HTERT RPE-1 (cell line): Measurements from ENCODE around the gene PAX8.

Source experiments
- in situ Hi-C: fragments of 300-500 bp; cut with MboI; formaldehyde crosslinking; loops from 4 replicates; pipeline ENCODE4 v1.14.3; 2020; ENCODE audit warnings: low sequenced_read_pairs

The PAX8 gene

DNA sequence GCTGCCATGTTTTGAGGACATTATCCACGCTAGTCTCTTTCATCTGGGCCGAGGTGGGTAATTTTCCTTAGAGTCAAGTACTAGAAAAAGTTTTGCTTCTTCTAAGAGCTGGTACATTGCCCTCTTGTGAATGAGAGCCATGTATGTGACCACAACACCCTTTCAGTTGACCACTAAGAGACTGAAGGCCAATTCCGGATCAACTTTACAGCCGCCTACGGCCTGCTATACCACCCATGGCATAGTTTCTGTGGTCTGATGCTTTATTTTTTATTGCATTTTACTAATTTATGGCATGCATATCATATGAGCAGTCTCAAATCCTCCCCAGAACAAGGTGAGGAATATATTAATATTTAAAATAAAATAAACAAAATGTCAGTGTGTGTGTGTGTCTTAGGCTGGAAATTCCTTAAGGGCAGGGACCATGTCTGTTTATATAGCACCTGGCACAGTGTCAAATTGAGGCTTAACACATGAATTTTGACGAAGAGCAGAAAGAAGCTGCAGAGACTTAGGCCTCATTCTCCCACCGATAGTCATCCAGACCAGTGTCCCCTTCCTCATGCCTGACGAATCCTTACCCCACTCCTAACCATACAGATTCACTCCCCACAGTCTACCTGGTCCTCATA, 69.6 kb downstream of the PAX8 start:
- in situ Hi-C loops, result no loop called here

DNA sequence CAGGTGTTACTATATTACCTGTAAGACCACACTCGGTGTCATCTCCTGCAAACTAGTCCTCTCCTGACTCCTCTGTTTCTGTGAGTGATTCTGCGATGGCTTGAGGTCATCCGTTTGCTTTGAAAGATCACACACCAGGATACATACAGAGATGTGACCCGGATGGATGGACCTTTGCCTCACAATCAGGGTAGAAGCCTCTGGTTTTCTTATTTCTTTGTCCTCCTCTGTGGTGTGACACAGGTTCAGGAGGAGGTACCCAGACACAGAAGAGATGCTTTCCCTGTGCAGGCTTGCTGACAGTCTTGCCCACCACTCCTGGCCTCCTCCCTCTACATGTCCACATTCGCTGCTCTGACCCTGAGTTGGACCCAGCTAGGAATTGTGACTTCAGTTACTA, 70.3 kb downstream of the PAX8 start:
- in situ Hi-C loops, result no loop called here

GRCh38 chr2:113207021-113207420, 71.7 kb downstream of the PAX8 start:
- in situ Hi-C loops, result no loop called here

GRCh38 chr2:113206251-113206650, 72.5 kb downstream of the PAX8 start:
- in situ Hi-C loops, result no loop called here

GRCh38 chr2:113203901-113204519, 74.7 kb downstream of the PAX8 start:
- in situ Hi-C loops, result no loop called here

DNA sequence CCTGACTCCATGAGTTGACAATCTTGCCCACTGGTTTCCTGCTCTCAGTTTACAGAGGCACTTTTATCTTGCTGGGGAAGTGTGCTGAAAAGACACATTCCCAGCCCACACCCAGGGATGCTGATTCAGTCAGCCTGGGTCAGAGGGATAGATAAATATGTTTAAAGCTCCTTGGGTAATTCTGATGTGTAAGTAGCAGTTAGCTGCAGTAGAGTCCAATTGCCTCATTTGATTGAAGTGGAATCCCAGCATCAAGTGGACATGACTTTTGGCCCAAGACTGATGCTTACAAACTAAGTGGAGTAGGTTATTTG, 75.5 kb downstream of the PAX8 start:
- in situ Hi-C loops, result no loop called here

DNA sequence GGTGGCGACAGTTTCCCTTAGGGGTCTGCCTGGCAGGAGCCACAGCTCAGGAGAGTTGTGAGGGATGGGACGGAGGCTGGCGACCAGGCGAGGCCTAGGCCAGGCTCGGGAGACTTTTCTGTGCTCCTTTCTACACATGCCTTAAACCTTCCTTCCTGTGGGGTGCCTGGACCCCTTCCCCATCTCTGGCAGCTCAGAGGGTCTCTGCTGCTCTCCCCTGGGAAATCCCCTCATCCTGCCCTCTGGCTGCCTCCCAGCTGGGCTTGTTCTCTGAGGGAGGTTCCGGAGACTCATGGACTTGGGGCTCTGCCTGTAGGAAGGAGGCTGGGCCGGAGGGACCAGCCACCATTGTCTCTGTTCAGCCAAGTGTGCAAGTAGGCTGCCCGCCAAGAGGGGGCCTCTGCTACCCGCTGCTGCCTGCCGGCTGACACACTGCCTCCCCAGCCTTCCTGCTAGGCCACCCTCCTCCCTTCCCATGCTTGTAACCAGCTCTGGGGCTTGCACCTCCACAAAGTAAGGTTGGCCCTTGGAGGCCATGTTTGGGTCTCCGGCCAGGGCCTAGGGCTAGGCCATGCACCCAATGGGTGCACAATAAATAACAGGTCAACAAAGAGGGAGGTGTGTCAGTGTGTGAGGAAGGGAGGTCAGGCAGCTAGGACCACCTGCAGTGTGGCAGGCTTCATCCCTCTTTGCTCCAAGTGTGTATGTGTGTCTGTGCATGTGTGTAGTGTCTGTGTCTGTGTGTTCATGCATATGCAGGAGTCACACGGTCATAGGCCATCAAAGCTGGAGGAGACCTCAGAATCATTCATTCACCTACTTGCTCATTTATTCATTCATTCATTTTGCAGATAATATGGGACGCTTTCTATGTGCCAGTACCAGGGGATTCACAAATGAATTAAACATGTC, 76.2 kb downstream of the PAX8 start:
- in situ Hi-C loops, result no loop called here

DNA sequence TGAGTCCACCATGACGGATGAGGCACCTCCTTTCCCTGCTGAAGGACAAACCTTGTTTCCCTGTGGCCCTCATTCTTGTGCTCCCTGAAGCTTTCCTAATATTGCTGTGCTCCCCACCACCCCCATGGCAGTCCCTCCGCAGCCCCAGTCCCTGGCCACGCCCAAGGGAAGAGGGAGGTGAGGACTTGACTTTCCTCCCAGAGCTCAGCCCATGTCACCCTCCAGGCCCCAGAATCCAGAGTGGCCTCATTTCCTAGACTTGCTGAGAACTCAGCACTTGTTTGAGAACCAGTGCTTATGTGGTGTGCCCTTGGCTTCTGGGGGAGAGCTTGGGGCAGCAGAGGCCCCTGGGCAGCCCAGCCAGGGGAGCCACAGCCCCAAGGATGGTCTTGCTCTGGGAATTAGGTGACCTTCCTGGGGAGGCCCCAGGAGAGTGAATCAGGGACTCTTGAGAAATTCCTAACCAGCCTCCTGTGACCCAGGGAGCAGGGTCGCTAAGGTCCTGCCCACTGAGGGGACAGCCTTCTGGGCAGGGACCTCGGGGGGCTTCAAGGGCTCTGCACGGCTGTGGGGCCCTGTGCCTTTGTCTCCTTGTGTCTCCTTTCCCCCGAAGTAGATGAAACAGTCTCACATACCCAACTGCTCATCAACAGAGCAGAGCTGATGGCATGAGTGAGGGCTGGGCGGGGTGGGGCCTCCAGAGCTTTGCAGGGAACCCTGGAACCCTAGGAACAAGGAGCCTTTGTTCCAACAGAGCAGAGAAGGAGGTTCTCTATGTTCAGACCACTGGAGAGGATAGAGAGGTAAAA, 77.0 kb downstream of the PAX8 start:
- in situ Hi-C loops, result no loop called here

- in situ Hi-C loops, result no loop called here
Observed at GRCh38 chr2:113200736-113201490, 77.8 kb downstream of the PAX8 start.

DNA sequence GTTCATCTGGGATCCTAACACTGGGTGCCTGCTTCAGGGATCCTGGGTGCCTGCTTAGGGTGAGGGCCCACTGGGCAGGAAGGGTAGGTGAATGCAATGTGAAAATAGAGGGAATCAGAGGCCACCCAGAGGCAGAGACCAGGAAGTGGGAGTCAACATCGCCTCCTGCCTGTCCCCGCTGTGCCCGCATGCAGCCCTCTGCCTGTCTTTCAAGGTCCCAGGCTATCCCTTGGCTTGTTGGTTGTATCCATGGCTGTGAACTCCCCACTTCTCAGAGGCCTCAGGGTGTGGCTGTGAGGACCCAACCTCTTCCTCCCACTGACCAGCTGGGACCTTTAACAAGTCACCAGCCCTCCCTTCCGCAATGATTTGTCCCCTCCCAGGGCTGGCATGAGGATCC, 78.5 kb downstream of the PAX8 start:
- in situ Hi-C loops, result no loop called here

DNA sequence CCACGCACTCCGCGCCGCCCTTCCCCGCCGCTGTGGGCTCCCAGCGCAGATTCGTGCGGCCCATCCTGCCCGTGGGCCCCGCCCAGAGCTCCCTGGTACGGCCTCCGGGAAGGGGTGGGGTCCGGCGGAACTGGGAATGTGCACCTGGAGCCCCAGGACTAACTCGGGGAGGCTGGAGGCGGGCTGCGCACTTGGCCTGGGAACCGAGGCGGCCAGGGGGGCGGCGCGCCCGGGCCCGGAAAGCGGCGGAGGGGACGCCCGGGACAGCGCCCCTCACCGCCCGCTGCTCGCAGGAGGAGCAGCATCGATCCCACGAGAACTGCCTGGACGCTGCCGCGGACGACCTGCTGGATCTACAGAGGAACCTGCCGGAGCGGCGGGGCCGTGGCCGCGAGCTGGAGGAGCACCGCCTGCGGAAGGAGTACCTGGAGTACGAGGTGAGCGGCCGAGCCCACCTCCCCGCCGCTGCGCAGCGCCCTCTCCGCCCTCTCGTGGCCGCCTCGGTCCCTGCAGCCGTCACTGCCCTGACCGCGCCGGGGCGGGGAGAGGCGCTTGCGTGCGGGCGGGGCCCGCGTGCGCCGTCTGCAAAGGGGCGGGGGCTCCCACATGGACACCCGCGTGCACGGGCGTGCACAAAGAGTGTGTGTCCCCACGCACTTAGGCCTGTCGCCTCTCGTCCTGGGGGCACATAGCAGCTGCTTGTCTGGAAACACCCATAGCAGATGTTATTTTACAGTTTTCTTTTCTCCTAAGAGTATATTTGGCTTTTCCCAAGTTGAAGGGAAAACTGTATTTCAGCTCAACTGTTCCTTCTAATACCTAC, 79.7 kb downstream of the PAX8 start:
- in situ Hi-C loops, result no loop called here

DNA sequence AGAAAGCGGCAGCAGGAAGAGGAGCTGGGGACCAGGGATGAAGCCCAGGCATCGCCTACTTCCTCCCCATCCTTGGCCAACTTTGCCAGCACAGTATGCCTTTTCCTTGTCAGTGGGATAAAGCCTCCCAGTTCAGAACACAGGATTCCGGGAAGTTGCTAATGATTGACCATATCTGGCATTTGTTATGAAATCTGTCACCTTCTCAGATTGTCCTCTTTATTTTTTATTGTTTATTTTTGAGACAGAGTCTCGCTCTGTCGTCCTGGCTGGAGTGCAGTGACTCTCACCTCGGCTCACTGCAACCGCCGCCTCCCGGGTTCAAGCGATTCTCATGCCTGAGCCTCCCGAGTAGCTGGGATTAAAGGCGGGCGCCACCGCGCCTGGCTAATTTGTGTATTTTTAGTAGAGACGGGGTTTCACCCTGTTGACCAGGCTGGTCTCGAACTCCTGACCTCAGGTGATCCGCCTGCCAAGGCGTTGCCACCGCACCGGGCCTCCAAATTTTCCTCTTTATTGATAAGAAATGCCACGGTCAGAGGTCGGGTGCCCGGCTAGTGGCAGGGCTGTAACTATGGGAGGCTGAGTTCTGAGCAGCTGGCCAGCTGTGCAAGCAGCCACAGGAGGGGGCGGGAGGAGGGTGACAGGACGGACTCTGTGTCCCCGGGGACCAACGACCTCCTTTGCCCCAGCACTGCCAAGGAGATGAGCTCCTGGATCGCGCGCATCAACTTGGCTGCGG, 80.5 kb downstream of the PAX8 start:
- in situ Hi-C loops, result no loop called here

GRCh38 chr2:113197347-113198047, 81.2 kb downstream of the PAX8 start:
- in situ Hi-C loops, result no loop called here

- in situ Hi-C loops, result no loop called here
Observed at GRCh38 chr2:113196839-113197238, 81.9 kb downstream of the PAX8 start.

- in situ Hi-C loops, result no loop called here
Observed at GRCh38 chr2:113195923-113196501, 82.7 kb downstream of the PAX8 start.

- in situ Hi-C loops, result no loop called here
Observed at GRCh38 chr2:113192459-113193100, 86.1 kb downstream of the PAX8 start.

- in situ Hi-C loops, result no loop called here
Observed at GRCh38 chr2:113190871-113191270, 87.8 kb downstream of the PAX8 start.

- in situ Hi-C loops, result no loop called here
Observed at GRCh38 chr2:113187771-113188170, 91.0 kb downstream of the PAX8 start.
